ENCODE results near the gene PACSIN2. TPM values are rescaled to one million over a fixed set of nuclear protein-coding genes. Genes with fewer than 3 reads are reported as not detected.

PACSIN2 gene
- total RNA-seq, 1 donor from 2014 or later = 95.5 TPM

- intact Hi-C loops (cut with DNase I) = no loop called here
- Histone ChIP-seq H3K4me3 (no peak overlapping the region), H3K27ac (no peak overlapping the region), H3K36me3 (peaks cover 58 to 63% of the 10 kb centered on the region in 2 donors), H3K4me1 (peaks cover 10 to 15% of the 10 kb centered on the region in 2 donors), H3K9me3 (no peaks in the 10 kb centered on the region), H3K27me3 (no peaks in the 10 kb centered on the region)
- TF ChIP-seq, protein P1, sequence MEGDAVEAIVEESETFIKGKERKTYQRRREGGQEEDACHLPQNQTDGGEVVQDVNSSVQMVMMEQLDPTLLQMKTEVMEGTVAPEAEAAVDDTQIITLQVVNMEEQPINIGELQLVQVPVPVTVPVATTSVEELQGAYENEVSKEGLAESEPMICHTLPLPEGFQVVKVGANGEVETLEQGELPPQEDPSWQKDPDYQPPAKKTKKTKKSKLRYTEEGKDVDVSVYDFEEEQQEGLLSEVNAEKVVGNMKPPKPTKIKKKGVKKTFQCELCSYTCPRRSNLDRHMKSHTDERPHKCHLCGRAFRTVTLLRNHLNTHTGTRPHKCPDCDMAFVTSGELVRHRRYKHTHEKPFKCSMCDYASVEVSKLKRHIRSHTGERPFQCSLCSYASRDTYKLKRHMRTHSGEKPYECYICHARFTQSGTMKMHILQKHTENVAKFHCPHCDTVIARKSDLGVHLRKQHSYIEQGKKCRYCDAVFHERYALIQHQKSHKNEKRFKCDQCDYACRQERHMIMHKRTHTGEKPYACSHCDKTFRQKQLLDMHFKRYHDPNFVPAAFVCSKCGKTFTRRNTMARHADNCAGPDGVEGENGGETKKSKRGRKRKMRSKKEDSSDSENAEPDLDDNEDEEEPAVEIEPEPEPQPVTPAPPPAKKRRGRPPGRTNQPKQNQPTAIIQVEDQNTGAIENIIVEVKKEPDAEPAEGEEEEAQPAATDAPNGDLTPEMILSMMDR (IDR thresholded peaks at IDR 0.05) = no peak
- no peak for DNase-seq (ENCODE audit: low spot score in 2 of 2)
Observed at GRCh38 chr22:42871146-42872050, 143.6 kb downstream of the PACSIN2 start.

DNA sequence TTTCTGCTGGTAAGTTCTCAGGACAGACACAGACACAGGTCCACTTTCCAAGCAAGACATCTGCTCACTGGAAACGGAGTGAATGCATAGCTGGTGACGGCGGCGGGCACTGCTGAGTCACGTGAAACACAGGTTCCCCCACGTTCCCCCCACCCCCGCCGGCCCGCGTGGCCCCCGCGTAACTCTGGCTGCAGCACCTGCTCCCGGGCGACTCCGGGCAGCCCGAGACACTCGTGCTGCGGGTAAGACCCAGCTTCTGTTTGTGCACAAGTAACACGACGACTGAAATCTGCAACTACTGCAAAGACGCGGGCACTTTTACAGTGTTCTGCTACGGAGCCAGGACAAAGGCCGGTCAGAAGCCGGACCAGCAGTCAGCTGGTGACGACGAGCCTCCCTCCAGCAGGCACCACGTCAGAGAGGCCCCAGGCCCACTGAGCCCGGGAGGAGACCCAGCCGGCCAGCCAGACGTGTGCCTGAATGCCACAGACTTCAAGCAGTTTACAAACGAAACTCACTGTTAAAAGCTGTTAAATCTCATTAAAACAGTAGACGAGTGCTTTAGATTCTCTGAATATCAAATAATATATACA lies 145.0 kb downstream of the PACSIN2 start:
- peaks cover 10 to 15% of the 10 kb centered on the region in 2 donors for H3K4me1 ChIP-seq
- no peak for DNase-seq (ENCODE audit: low spot score in 2 of 2)
- H3K27ac ChIP-seq = peak overlapping the region in 1 of 2 donors; percentile 71
- H3K4me3 ChIP-seq = no peak overlapping the region
- TF ChIP-seq, protein P1 (IDR thresholded peaks at IDR 0.05) = no peak
- intact Hi-C loops (cut with DNase I) = loop anchor here (1.0 to 5.0 kb wide), 3 partner anchors 145 to 208 kb away; partner anchors contain the start of gene PACSIN2
- peaks cover 44 to 49% of the 10 kb centered on the region in 2 donors for H3K36me3 ChIP-seq
- H3K27me3 ChIP-seq = no peaks in the 10 kb centered on the region
- no peaks in the 10 kb centered on the region for H3K9me3 ChIP-seq

- H3K4me3 ChIP-seq = peak overlapping the region in 1 of 2 donors; percentile 22
- no peaks in the 10 kb centered on the region for H3K9me3 ChIP-seq
- TF ChIP-seq, protein P1 (IDR thresholded peaks at IDR 0.05) = no peak
- H3K36me3 ChIP-seq = peaks cover 40 to 46% of the 10 kb centered on the region in 2 donors
- H3K4me1 ChIP-seq = peaks cover 10 to 15% of the 10 kb centered on the region in 2 donors
- intact Hi-C loops (cut with DNase I) = loop anchor here (1.0 to 5.0 kb wide), 3 partner anchors 146 to 207 kb away; partner anchors contain the start of gene PACSIN2
- H3K27ac ChIP-seq = peak overlapping the region; percentile 71 to 73
- no peaks in the 10 kb centered on the region for H3K27me3 ChIP-seq
- no peak for DNase-seq (ENCODE audit: low spot score in 2 of 2)
Observed at GRCh38 chr22:42869463-42869862, 145.5 kb downstream of the PACSIN2 start.

- DNase-seq (ENCODE audit: low spot score in 2 of 2) = peak; percentile 49 to 82
- Histone ChIP-seq H3K9me3 (no peaks in the 10 kb centered on the region), H3K4me1 (peaks cover 10 to 15% of the 10 kb centered on the region in 2 donors), H3K27me3 (no peaks in the 10 kb centered on the region), H3K4me3 (peak overlapping the region in 1 of 2 donors; percentile 22), H3K36me3 (peaks cover 34 to 39% of the 10 kb centered on the region in 2 donors), H3K27ac (peak overlapping the region; percentile 71 to 73)
- TF ChIP-seq, protein P1 (IDR thresholded peaks at IDR 0.05) = no peak
- intact Hi-C loops (cut with DNase I) = loop anchor here (1.0 to 5.0 kb wide), 3 partner anchors 146 to 206 kb away; partner anchors contain the start of gene PACSIN2
Observed at GRCh38 chr22:42868751-42869251, 146.1 kb downstream of the PACSIN2 start.

GRCh38 chr22:42866100-42866499 lies 148.8 kb downstream of the PACSIN2 start:
- DNase-seq (ENCODE audit: low spot score in 2 of 2) = no peak
- TF ChIP-seq, protein P1 (IDR thresholded peaks at IDR 0.05) = no peak
- intact Hi-C loops (cut with DNase I) = loop anchor here (5.0 kb wide), 2 partner anchors 166 to 204 kb away; no protein-coding TSS in a partner anchor
- Histone ChIP-seq H3K27me3 (no peaks in the 10 kb centered on the region), H3K27ac (no peak overlapping the region), H3K9me3 (no peaks in the 10 kb centered on the region), H3K4me1 (peaks cover 10 to 15% of the 10 kb centered on the region in 2 donors), H3K36me3 (peaks cover 9 to 12% of the 10 kb centered on the region in 2 donors), H3K4me3 (no peak overlapping the region)

Data from ascending aorta (tissue), 2 donors.